Fibroblast of skin of left biceps (primary cell): ENCODE data around the gene TAAR9.
"Not testable (repeated sequence)": the region's sequence is repeated elsewhere in the genome, so short reads cannot be mapped to it uniquely, and the experiment has no call there.

Experiments used
- DNase-seq, 2 experiments: peaks; one replicate each; pipeline ENCODE4 v3.0.0-alpha.2; 2013; ENCODE audit warnings: low read depth in 2 of 2

The TAAR9 gene

DNA sequence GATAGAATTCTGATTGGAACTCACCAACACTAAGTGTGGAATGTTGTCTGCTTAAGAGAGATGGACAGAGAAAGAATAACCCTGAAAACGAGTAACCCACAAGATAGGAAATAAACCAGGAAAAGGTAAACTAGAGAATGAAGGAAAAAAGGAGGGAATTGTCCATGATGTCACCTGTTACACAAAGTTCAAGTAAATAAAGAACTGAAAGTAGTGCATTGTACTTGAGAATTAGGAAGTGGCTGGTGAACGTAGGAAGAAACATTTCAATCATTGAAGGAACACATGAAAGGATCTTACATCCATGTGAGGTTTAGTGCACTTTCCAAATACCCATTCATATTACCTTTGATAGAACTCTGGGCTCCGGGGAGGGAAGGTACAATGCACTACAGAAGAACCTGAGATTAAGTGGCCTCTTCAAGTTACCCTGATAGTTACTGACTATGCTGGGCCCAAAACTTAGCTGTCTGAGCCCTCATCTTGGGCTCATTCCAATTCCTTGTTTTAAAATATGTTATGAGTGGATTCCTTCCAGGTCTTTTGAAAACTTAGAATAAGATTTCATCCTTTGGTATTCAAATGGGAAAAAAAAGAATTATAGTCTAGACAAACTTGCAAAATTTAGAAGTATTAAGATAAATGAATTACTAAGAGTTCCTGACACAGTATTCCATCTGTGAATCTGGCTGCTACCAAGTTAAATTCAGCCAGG is 24.1 kb upstream of the TAAR9 start:
- peak in 1 of 2 experiments; percentile 6 for DNase-seq

DNA sequence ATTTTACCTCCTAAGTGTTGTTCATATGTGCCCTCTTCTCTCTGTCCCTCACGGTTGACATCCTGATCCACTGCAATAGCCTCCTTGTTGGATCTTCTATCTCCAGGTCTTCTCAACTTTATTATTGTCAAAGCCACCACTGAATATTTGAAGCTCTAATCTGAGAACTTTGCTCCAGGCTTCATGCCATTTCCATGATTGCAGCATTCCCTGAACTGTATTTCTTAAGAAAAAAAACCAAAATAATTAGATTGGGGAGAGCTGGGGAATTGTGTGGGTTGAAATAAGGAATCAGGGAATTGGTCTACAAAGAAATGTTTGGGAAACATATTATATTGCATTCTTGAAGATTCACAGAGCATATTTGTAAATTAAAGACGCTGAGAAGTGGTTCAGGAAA is 22.7 kb upstream of the TAAR9 start:
- no peak for DNase-seq

DNA sequence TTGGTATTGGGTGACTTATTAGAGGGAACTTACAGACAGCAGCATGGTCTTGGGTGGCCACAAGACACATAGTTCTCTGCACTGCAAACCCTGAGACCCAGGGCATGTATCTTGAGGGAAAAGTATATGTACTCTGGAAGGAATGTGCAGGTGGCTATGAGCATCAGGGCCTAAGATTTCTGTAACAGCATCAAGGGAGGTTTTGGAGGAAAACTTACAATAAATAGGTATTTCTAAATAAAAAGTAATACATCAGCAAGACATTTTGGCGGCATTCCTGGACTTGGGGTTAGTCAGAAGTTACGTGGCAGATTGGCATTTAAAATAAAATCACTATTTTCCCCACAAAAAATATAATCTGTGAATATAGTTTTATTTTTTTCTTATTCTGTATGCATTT is 17.1 kb upstream of the TAAR9 start:
- no peak for DNase-seq

DNA sequence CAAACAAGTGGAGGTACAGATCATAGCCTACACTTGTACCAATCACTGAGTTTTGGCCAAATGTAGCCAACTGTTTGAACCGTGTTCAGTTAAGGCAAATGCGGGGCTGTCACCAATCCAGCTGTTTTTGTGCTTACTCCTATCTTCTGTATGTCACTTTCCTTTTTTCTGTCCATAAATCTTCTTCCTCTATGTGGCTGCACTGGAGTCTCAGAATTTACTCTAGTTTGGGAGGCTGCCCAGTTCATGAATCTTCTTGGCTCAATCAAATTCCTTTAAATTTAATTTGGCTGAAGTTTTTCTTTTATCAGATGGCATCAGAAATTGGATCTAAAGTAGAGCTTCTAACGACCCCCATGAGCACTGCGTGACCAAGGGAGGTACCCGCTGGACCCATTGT is 13.4 kb upstream of the TAAR9 start:
- no peak for DNase-seq

DNA sequence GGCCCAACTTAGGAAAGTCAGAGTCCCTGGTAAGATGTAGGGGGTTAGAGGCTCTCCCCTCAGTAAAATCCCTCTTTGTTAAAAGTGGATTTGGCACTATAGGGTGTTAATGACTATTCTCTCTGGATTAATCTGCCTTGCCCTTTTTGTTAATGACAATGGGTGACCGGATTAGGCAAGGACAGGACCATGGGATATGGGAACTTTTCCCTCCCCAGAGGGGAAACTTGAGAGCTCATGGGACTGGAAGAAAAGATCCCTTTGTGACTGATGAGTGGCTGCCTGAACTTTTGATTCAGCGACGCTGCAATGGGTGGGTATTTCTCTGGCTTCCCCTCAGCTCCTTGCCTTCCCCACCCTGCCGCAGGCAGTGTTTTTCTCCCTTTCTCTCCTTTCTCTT is 12.2 kb upstream of the TAAR9 start:
- DNase-seq: no peak

DNA sequence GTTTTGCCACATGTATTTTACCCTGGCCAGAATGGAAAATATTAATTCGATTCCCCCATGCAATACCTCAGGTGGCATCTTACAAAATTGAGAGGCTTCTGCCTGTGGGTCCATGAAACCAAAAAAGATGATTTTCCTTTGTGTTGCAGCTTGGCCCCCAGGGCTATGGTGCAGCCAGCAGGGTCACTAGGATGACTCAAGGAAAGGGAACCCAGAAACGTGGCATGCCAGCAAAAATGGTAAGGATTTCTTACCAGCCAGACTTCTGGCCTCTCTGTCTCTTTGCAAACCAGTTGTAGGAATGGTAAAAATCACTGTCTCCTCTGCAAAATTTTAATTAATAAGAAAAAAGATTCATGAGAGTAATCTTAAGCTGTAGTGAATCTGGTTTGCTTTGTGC is 11.6 kb upstream of the TAAR9 start:
- no peak for DNase-seq

DNA sequence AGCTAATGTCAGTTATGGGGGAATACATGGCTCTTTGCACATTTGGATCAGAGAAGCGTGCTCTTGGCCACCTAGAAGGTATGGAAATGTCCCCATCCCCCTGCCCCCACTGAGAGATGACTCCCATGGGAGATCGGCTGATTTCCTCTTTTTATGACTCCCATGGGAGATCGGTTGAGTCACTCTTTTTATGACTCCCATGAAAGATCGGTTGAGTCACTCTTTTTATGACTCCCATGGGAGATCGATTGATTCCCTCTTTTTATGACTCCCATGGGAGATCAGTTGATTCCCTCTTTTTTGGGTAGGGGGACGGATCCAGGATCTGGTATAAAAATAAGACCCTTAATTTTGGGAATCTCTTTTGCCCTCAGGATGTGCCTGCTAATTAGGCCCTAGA is 10.3 kb upstream of the TAAR9 start:
- no peak for DNase-seq

DNA sequence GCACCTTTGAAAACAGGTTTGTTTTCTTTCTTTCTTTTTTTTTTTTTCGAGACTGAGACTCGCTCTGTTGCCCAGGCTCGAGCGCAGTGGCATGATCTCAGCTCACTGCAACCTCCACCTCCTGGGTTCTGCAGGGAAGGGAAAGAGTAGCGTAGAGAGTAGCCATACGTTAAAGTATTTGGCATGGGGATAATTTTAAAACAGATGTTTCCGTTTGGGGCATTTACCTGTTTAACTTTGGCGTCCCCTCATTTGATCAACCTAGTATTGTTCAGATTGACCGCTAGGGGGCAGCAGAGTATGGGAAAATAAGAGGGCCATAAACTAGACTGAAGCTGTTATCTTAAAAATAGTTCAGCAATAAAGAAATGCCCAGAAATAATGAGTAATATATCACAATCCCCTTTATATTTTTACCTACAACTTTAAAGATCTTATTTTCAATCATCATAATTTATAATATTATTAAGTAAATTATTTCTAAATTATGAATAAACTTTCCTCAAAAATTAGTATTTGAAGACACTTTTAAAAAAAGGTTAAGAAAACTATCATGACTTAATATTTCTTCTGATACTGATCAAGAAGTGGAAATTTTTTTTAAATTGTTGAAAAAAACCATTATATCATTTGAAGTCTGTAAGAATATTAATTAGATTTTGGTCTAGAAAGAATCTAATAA is 7.6 kb upstream of the TAAR9 start:
- DNase-seq: peak in 1 of 2 experiments; percentile 8

DNA sequence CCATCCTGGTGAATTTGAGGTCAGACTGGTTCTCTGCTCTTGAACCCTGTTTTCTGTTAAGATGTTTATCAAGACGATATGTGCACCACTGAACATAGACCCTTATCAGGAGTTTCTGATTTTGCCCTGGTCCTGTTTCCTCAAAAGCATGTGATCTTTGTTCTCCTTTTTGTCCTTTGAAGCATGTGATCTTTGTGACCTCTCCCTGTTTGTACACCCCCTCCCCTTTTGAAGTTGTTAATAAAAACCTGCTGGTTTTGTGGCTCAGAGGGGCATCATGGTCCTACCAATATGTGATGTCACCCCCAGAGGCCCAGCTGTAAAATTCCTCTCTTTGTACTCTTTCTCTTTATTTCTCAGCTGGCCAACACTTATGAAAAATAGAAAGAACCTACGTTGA is 3.5 kb upstream of the TAAR9 start:
- DNase-seq: not testable (repeated sequence)

DNA sequence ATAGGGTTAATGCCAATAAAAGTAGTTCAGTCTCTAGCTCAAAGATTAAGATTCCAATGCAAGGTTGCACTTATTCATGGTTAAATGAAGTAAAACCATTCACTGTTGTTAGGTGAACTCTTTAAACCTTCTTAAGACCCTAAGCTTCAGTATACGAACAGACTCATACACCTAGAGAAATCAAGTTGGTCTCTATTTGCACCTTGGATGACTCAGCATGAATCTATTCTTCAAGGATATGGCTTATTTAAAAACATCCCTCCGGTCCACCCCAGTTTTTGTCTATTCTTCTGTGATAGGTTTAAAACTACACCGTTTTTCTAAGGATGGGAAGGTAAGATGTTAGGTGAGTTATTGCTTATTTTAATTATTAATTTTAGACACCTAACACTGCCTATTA is 932 bp upstream of the TAAR9 start:
- DNase-seq: no peak

DNA sequence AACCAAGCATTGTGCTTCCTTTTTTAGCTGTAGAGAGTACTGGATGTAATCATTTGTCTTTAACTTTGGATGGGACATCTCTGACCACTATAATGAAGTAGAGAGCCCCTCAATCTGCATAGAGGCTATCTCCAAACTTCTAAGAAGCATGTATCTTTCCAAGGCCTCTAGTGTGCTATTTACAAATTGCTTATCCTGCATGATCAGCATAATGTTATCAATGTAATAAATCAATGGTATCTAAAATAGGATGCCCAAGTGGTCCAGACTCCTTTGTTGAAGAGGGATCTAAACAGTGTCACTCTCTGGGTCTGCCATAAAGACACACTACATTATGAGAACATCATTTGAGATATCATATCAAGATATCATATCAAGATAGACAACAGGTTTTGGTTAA is 6.7 kb downstream of the TAAR9 start:
- no peak for DNase-seq

DNA sequence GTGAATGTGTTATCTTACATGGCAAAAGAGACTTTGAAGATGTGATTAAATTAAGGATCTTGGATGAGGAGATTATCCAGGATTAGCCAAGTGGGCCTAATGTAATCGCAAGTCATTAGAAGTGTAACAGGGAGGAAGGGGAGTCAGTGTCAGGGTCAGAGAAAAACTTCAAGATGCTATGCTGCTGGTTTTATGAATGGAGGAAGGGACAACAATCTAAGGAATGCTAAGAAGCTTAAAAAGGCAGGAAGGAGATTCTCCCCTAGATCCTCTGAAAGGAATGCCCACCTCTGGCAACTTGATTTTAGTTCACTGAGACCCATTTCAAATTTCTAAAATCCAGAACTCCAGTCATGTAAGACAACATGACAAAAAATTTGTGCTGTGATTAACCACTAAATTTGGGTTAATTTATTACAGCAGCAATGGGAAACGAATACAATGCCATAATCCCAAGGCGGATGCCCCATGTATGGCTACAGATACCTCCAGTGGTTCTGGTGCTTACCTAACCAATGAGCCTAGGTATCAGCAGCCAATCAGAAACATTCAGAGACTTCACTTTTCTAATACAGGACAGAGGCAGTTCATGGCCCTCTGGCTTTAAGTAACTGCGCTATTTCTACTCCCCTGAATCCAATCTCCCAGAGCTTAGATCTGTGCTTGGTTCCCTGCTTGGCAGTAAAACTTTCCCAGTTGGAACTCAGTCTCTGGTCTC is 10.8 kb downstream of the TAAR9 start:
- DNase-seq: no peak

DNA sequence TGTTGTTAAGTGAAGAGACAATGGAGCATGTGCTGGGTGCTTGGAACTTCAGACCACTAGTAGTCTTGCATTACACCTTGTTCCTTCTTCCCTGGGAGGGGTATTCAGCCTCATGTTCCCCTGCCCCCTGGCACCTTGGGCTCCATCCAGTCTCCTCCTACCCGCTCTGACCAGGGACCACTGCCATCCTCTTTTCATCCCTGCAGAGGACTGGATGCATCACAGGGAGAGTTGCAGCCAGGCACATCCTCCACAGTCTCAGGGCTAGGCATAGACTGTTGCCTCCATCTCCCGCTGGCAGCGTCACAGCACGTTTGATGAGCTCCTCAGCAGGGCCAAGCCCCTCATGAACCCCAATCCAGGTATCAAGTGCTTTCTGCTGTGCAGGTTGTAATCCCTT is 13.1 kb downstream of the TAAR9 start:
- DNase-seq: no peak

DNA sequence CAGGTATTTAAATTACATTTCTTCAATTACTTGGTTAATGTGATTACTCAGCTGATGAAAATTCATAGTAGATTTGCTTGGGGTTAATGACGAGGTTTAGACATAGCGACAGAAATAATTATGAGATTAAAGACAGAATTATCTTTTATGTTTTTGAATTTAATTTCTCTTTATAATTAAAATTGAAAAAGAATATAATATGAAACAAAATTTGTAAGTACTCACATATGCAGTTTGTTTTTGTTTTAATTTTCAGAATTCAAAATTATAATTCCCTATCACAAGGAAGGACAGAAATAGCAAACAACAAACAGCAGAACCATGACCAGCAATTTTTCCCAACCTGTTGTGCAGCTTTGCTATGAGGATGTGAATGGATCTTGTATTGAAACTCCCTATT is 14.3 kb downstream of the TAAR9 start, which contains the start of gene TAAR8:
TAAR8 (plus strand) TSS at position 301 of the 400 bp plus-strand sequence; CDS start at position 322, 21 bp downstream.
- DNase-seq: no peak

DNA sequence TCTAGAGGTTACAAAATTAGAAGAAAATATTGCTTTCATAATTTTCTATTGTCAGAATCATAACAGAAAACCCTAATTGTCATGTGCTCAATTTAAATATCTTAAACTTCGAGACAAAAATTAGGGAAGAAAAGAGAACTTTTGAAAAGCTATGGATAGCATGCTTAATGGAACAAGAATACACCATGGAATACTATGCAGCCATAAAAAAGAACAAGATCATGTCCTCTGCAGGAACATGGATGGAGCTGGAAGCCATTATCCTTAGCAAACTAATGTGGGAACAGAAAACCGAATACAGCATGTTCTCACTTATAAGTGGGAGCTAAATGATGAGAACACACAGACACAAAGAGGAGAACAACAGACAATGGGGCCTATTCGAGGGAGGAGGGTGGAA is 22.0 kb downstream of the TAAR9 start:
- not testable (repeated sequence) for DNase-seq

DNA sequence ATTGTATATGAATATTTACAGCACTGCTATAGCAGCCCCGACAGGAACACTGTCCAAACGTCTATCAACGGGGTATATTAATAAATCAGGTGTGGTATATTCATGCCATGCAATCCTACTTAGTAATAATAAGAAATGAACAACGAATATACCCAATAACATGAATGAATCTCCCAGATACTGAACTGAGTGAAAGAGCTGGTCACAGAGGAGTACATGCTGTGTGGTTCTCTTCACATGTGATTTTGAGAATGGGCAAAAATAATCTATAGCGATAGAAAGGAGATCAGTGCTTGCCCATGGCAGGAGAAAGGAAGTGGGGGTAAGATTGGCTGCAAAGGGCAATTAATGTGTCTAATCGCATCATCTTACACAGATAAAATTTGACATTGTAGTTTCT is 28.3 kb downstream of the TAAR9 start:
- DNase-seq: no peak

DNA sequence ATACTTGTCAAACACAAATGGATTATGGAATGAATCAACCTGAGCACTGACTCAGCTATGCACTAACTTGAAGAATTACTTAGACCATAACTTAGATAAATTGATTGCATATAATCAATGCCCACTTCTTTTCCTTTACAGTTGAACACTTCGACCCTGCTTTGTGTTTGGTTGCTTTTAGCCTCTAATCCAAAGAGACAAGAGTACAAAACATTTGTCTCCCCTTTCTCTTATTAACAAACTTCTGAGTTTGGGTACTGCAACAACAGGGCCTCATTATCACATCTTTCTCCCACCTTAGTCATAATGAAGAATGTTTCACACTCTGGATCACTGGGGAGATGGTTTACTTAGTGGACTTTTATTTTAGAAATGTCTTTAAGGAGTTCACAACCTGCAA is 29.5 kb downstream of the TAAR9 start:
- no peak for DNase-seq

DNA sequence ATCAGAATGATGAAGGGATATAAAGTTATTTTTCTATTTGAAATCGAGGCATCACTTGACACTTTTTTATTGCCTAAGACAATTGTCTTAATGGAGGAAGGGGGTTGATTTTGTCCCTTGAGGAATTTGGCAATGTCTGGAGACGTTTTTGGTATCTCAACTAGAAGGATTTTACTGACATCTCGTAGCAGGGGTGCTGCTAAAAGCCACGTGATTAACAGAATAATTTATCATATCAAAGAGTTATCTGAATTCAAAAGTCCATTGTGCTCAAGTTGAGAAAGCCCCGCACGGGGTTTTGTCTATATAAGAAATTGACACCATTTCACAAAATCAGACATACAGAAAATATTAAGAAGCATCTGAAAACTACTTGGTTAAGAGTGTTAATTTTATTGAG is 30.5 kb downstream of the TAAR9 start:
- no peak for DNase-seq

DNA sequence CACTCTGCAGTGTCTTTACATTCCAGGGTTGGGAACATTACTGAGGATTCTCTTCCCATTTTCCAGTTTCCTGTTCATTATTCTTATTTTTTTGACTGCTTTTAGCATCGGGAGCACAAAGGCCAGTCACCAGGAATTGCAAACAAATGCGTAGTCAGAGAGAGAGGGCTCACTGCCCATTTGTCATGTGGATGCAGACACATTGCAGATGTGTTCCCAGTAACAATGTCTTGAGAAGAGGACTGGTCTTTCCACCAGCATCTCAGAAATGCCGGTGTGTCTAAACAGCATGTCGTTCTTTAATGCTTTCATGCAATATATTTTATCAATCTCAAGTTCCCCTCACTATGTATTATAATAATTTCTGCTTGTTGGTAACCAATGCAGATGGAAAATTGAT is 31.1 kb downstream of the TAAR9 start:
- DNase-seq: no peak

DNA sequence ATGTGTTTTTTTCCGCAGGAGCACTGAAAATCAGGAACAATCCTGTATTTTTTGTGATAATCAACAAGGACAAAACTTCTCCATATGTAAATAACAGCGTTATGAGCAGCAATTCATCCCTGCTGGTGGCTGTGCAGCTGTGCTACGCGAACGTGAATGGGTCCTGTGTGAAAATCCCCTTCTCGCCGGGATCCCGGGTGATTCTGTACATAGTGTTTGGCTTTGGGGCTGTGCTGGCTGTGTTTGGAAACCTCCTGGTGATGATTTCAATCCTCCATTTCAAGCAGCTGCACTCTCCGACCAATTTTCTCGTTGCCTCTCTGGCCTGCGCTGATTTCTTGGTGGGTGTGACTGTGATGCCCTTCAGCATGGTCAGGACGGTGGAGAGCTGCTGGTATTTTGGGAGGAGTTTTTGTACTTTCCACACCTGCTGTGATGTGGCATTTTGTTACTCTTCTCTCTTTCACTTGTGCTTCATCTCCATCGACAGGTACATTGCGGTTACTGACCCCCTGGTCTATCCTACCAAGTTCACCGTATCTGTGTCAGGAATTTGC is 32.2 kb downstream of the TAAR9 start, which contains the start of gene TAAR6:
TAAR6 (plus strand) TSS at position 102 of the 557 bp plus-strand sequence; CDS start at position 102, 0 bp downstream.
- DNase-seq: no peak

DNA sequence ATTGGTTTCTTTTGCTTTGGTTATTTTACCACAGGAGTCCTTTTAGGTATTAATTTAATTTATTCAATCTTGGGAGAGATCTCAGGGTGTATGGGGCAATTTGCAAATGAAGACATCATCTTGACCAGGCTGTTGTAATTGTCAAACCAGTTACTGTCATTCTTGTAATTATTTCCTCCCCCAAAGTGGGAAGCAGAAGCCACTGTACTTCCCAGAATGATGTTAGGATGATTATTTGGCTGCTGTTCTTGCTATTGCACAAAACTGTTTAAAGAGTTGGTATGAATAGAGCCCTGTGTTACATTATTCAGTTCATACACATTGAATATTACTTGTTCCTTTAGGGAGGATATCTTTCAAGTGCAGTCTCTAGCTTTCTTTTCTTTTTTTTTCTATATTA is 33.7 kb downstream of the TAAR9 start:
- DNase-seq: no peak

DNA sequence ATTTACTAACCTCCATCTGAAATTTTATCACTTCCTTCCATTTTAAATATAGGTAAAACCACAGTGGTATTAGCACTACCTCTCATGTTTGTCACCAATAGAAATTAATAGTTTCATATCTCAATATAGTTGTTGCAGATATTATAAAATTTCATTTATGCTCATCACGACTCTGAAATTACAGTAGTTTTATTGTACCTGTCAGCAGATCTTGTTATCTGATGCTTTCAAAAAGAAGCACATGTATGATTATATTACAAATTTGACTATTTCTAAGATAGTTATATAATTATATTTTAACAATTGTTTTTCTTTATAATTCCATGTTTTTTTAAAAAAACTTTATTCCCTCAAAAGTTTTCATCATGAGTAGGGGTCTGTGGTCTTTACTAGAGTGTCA is 46.6 kb downstream of the TAAR9 start:
- no peak for DNase-seq
